ENCODE measurements around the gene PRKAR2A. TPM values are rescaled to one million over a fixed set of nuclear protein-coding genes. Genes with fewer than 3 reads are reported as not detected.

The PRKAR2A gene
- total RNA-seq, 1 experiment from 2014 or later, result 54.2 TPM

DNA sequence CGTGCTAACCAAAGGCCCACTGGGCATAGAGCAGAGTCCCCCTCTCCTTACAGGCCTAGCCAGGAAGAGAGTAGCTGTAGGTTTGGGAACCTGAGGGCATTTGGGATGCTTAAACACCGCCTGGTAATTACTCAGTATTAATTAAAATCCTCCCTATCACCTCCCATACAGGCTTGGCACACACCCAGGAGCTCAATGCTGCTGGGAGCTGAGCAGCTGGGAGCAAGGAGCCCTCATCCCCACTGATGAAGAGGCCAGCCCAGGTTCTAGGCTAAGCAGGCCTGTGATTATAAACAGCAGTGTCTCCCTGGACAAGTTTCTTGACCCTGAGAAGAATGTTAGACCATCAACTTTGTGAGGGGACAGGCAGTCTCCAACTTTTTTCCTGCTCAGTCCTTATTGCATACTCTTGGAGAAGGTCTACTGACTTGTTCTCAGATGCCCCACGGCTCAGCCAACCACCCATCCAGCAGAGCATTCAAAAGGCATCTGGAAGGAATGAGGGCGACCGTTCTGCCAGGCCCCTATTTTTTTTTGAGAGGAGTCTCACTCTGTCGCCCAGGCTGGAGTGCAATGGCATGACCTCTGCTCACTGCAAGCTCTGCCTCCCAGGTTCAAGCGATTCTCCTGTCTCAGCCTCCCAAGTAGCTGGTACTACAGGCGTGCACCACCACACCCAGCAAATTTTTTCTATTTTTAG is 1.3 kb upstream of the PRKAR2A start:
- Histone ChIP-seq H4K20me1 (ENCODE audit: insufficient read depth) (no peaks in the 10 kb centered on the region), H3K27me3 (ENCODE audit: insufficient read depth, low read depth) (no peaks in the 10 kb centered on the region), H3K79me2 (ENCODE audit: low read depth) (peaks cover 18% of the 10 kb centered on the region), H3K36me3 (ENCODE audit: low read depth) (no peaks in the 10 kb centered on the region), H3K4me3 (no peak overlapping the region), H3K27ac (no peak overlapping the region), H3K9me2 (ENCODE audit: insufficient read depth) (no peaks in the 10 kb centered on the region), H2AFZ (no peak overlapping the region), H3K4me2 (peak overlapping the region; percentile 79; the same call in 1 of the 2 replicates), H3K4me1 (replicated peaks; ENCODE audit: insufficient read depth) (peaks cover 18% of the 10 kb centered on the region), H3K9me3 (ENCODE audit: insufficient read depth, low read depth) (no peaks in the 10 kb centered on the region), H3F3A (ENCODE audit: insufficient read depth, low read depth) (peaks cover 20% of the 10 kb centered on the region)
- TF ChIP-seq, protein P1, sequence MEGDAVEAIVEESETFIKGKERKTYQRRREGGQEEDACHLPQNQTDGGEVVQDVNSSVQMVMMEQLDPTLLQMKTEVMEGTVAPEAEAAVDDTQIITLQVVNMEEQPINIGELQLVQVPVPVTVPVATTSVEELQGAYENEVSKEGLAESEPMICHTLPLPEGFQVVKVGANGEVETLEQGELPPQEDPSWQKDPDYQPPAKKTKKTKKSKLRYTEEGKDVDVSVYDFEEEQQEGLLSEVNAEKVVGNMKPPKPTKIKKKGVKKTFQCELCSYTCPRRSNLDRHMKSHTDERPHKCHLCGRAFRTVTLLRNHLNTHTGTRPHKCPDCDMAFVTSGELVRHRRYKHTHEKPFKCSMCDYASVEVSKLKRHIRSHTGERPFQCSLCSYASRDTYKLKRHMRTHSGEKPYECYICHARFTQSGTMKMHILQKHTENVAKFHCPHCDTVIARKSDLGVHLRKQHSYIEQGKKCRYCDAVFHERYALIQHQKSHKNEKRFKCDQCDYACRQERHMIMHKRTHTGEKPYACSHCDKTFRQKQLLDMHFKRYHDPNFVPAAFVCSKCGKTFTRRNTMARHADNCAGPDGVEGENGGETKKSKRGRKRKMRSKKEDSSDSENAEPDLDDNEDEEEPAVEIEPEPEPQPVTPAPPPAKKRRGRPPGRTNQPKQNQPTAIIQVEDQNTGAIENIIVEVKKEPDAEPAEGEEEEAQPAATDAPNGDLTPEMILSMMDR (conservative IDR thresholded peaks at IDR 0.05), result no peak
- intact Hi-C loops (cut with micrococcal nuclease; ENCODE audit: unreplicated experiment), result no loop called here
- CTCF ChIA-PET, result no interaction called here
- POLR2A ChIA-PET (ENCODE audit: unreplicated experiment), result interaction anchor here (0.7 kb wide), 1 partner anchor 108 kb away, joined by 3 read pairs; no protein-coding TSS in a partner anchor
- no TSS peak for BruUV-seq (replicated peaks)
- DNase-seq, result no peak

DNA sequence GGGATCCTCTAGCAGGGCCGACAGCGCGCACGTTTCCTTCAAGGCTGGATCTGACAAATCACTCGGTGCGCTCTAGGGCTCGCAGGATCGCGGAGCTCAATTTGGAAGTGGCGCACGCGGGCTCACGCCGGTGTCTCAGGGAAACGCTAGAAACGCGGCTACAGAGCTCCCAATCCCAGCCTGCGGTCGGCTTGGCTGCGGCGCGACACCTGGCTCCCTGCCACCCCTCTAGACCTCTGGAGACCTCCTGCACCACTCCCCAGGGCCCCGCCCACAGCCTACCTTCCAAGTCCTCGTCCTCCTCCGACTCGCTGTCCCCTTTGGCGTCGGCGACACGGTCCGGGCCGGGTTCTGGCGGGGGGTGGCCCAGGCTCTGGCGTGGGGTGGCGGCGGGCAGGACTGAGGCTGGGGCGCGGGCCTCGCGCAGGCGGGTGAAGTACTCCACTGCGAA is 596 bp downstream of the PRKAR2A start:
- BruUV-seq (replicated peaks), result no TSS peak
- Histone ChIP-seq H3K36me3 (ENCODE audit: low read depth) (no peaks in the 10 kb centered on the region), H3K4me1 (replicated peaks; ENCODE audit: insufficient read depth) (peaks cover 12% of the 10 kb centered on the region), H3K79me2 (ENCODE audit: low read depth) (peaks cover 18% of the 10 kb centered on the region), H3K27ac (peak overlapping the region; percentile 54), H3K9me2 (ENCODE audit: insufficient read depth) (no peaks in the 10 kb centered on the region), H4K20me1 (ENCODE audit: insufficient read depth) (no peaks in the 10 kb centered on the region), H3K4me3 (peak overlapping the region; percentile 85), H3K9me3 (ENCODE audit: insufficient read depth, low read depth) (no peaks in the 10 kb centered on the region), H3F3A (ENCODE audit: insufficient read depth, low read depth) (peaks cover 20% of the 10 kb centered on the region), H3K4me2 (peak overlapping the region; percentile 79), H2AFZ (peak overlapping the region; percentile 93), H3K27me3 (ENCODE audit: insufficient read depth, low read depth) (no peaks in the 10 kb centered on the region)
- peak; percentile 65 to 88 for DNase-seq
- POLR2A ChIA-PET (ENCODE audit: unreplicated experiment), result interaction anchor here (0.6 to 1.5 kb wide), 7 partner anchors 13 to 323 kb away, joined by 3 to 22 read pairs (median 4); partner anchors contain the start of genes IP6K2 and NDUFAF3
- intact Hi-C loops (cut with micrococcal nuclease; ENCODE audit: unreplicated experiment), result loop anchor here (2.0 kb wide), 1 partner anchor 52 kb away; the partner anchor contains the start of gene SLC25A20
- CTCF ChIA-PET, result interaction anchor here (0.6 to 0.9 kb wide), 2 partner anchors 82 to 339 kb away, joined by 3 to 6 read pairs; no protein-coding TSS in a partner anchor
- no peak for TF ChIP-seq EZH2 (IDR thresholded peaks at IDR 0.05; ENCODE audit: low read depth)
- TF ChIP-seq, protein P1 (conservative IDR thresholded peaks at IDR 0.05), result no peak

DNA sequence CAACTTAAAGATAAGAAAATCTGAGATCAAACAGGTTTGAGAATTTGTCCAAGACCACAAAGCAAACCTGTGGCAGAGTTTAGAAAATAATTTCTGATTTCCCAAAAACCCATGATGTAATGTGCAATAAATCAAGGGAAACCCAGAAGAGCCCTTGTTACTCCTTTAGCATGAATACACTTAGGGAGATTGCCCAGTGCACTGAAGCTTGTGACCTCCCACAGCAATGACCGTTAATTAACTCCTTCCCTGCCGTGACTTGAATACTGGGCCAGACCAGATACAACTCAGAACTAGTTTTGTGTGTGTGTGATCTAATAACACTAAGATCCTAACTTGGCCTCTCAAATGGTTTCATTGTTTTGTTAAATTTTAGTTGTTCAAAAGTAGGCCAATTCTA is 2.5 kb downstream of the PRKAR2A start:
- DNase-seq, result no peak
- no peaks in the 10 kb centered on the region for H3K9me3 ChIP-seq (ENCODE audit: insufficient read depth, low read depth)
- H3K4me3 ChIP-seq, result no peak overlapping the region
- H3K27me3 ChIP-seq (ENCODE audit: insufficient read depth, low read depth), result no peaks in the 10 kb centered on the region
- POLR2A ChIA-PET (ENCODE audit: unreplicated experiment), result interaction anchor here (0.5 to 0.6 kb wide), 2 partner anchors 10 to 624 kb away, joined by 3 to 4 read pairs; no protein-coding TSS in a partner anchor
- H3K79me2 ChIP-seq (ENCODE audit: low read depth), result peaks cover 18% of the 10 kb centered on the region
- peak overlapping the region; percentile 79 for H3K4me2 ChIP-seq
- H3F3A ChIP-seq (ENCODE audit: insufficient read depth, low read depth), result peaks cover 20% of the 10 kb centered on the region
- BruUV-seq (replicated peaks), result no TSS peak
- no peaks in the 10 kb centered on the region for H3K36me3 ChIP-seq (ENCODE audit: low read depth)
- CTCF ChIA-PET, result no interaction called here
- H4K20me1 ChIP-seq (ENCODE audit: insufficient read depth), result no peaks in the 10 kb centered on the region
- H3K27ac ChIP-seq, result no peak overlapping the region
- no peak overlapping the region for H2AFZ ChIP-seq
- H3K4me1 ChIP-seq (replicated peaks; ENCODE audit: insufficient read depth), result peaks cover 12% of the 10 kb centered on the region
- H3K9me2 ChIP-seq (ENCODE audit: insufficient read depth), result no peaks in the 10 kb centered on the region
- intact Hi-C loops (cut with micrococcal nuclease; ENCODE audit: unreplicated experiment), result no loop called here
- TF ChIP-seq EZH2 (IDR thresholded peaks at IDR 0.05; ENCODE audit: low read depth), result no peak
- TF ChIP-seq, protein P1 (conservative IDR thresholded peaks at IDR 0.05), result no peak

Measured in PC-9 (cell line).